Left lung (tissue), 10 donors: ENCODE data around the gene FHOD3. TPM values are rescaled to one million over a fixed set of nuclear protein-coding genes. Genes with fewer than 3 reads are reported as not detected.

ENCODE experiments used
- ATAC-seq: fragments of 200-7000 bp; cut with Tn5 transposase; one replicate; pipeline ENCODE4 v1.9.1; 2020; ENCODE audit warnings: moderate library complexity
- DNase-seq, 4 donors: peaks; one replicate each; pipeline ENCODE4 v3.0.0-alpha.2; 2013 to 2020
- H3K27ac ChIP-seq, 2 donors: fragments of 200-600 bp; sonication (generic) in 1 of 2; one replicate each; pipeline versions ENCODE4 v1.5.0 to v1.8.0; 2020 to 2021
- H3K27me3 ChIP-seq, 2 donors: fragments of 200-600 bp; sonication (generic) in 1 of 2; one replicate each; pipeline versions ENCODE4 v1.5.0 to v1.8.0; 2020 to 2021
- H3K36me3 ChIP-seq, 2 donors: fragments of 200-600 bp; sonication (generic) in 1 of 2; one replicate each; pipeline versions ENCODE4 v1.5.0 to v1.8.0; 2020 to 2021
- H3K4me1 ChIP-seq, 2 donors: fragments of 200-600 bp; one replicate each; pipeline ENCODE4 v1.8.0; 2021
- H3K4me3 ChIP-seq, 2 donors: fragments of 200-600 bp; sonication (generic) in 1 of 2; one replicate each; pipeline versions ENCODE4 v1.5.0 to v1.8.0; 2020 to 2021; ENCODE audit warnings: mild to moderate bottlenecking in 1 of 2
- H3K9me3 ChIP-seq, 2 donors: fragments of 200-600 bp; sonication (generic) in 1 of 2; one replicate each; pipeline versions ENCODE4 v1.5.0 to v1.8.0; 2020 to 2021
- intact Hi-C, 2 donors: fragments of 100-400 bp; cut with DNase I; formaldehyde crosslinking; loops; one replicate each; pipeline versions ENCODE4 v1.11.2 to v1.14.2; 2022
- polyA plus RNA-seq, 6 donors: library from polyadenylated mRNA; unstranded; fragments of 120-200 nt; gene quantifications; one replicate each; pipeline ENCODE4 v1.2.1, GENCODE V29; 2013; ENCODE audit not compliant: insufficient read length in 6 of 6
- total RNA-seq, 2 donors: library from RNA; stranded (reverse); fragmentation: NEBNext Ultra II Directional; extraction: Animal tissue kit (Norgen Biotek cat#: 25700); gene quantifications; one replicate each; pipeline ENCODE4 v1.2.1, GENCODE V29; 2021
- TF ChIP-seq, protein P1 (sequence below), 2 donors: fragments of 200-600 bp; sonication (generic) in 1 of 2; IDR thresholded peaks; one replicate each; pipeline versions ENCODE4 v1.5.0 to v1.8.0; 2021; ENCODE audit warnings: antibody characterized with exemption in 2 of 2
- donor health status: DM: no; HTN: yes; CAD: no.
- donor health status: DM: no; HTN: no; CAD: no.

Gene FHOD3
- total and polyA plus RNA-seq, 8 donors, result 0.55 to 2.9 (median 1.5) TPM

- Histone ChIP-seq H3K4me3 (no peak overlapping the region), H3K4me1 (no peaks in the 10 kb centered on the region), H3K36me3 (peaks cover 0 to 42% of the 10 kb centered on the region in 2 donors), H3K9me3 (no peaks in the 10 kb centered on the region), H3K27me3 (no peaks in the 10 kb centered on the region), H3K27ac (peak overlapping the region in 1 of 2 donors; percentile 55)
- DNase-seq (no peak), ATAC-seq (peak; percentile 46)
- TF ChIP-seq, protein P1, sequence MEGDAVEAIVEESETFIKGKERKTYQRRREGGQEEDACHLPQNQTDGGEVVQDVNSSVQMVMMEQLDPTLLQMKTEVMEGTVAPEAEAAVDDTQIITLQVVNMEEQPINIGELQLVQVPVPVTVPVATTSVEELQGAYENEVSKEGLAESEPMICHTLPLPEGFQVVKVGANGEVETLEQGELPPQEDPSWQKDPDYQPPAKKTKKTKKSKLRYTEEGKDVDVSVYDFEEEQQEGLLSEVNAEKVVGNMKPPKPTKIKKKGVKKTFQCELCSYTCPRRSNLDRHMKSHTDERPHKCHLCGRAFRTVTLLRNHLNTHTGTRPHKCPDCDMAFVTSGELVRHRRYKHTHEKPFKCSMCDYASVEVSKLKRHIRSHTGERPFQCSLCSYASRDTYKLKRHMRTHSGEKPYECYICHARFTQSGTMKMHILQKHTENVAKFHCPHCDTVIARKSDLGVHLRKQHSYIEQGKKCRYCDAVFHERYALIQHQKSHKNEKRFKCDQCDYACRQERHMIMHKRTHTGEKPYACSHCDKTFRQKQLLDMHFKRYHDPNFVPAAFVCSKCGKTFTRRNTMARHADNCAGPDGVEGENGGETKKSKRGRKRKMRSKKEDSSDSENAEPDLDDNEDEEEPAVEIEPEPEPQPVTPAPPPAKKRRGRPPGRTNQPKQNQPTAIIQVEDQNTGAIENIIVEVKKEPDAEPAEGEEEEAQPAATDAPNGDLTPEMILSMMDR (IDR thresholded peaks at IDR 0.05), result no peak
- intact Hi-C loops, result no loop called here
These were observed 513.9 kb downstream of the FHOD3 start for GRCh38 chr18:36811430-36811829.

GRCh38 chr18:36811955-36812354, 514.4 kb downstream of the FHOD3 start:
- no peaks in the 10 kb centered on the region for H3K9me3 ChIP-seq
- H3K27ac ChIP-seq, result peak overlapping the region in 1 of 2 donors; percentile 55
- intact Hi-C loops, result no loop called here
- no peaks in the 10 kb centered on the region for H3K27me3 ChIP-seq
- peaks cover 0 to 42% of the 10 kb centered on the region in 2 donors for H3K36me3 ChIP-seq
- TF ChIP-seq, protein P1 (IDR thresholded peaks at IDR 0.05), result no peak
- no peaks in the 10 kb centered on the region for H3K4me1 ChIP-seq
- DNase-seq (peak in 1 of 4 donors; percentile 28), ATAC-seq (no peak)
- H3K4me3 ChIP-seq, result no peak overlapping the region

- DNase-seq, result peak in 2 of 4 donors; percentile 81 to 91
These were observed 515.2 kb downstream of the FHOD3 start for GRCh38 chr18:36812678-36813077.

DNA sequence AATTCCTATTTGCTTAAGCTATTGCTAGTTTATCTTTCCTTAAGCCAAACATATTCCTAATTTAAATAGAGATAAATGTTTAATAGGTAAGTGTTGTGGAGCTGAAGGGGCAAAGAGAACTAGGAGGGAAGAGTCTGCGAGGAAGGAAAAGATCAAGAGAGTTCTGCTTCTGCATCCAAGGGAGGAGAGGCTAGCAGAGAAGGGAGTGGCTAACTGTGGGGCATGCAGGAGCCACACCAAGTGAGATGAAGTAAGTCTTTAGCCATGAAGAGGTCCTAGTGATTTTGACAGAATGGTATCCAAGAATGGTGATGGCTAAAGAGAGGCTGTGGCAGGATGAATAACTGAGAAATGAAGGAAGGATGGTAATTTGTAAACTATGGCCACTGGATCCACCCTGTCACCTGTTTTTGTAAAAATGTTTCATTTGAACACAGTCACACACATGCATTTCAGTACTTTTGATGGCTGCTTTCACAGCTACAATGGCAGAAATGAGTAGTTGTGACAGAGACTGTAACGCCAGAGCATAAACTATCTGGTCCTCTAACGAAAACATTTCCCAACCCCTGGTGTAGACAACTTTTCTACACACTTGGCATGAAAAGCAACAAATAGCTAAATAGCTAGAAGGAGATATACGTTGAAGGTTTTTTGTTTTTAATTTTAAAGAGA, 515.7 kb downstream of the FHOD3 start:
- no peak for DNase-seq
- H3K4me3 ChIP-seq, result no peak overlapping the region
- H3K9me3 ChIP-seq, result no peaks in the 10 kb centered on the region
- intact Hi-C loops, result no loop called here
- no peaks in the 10 kb centered on the region for H3K4me1 ChIP-seq
- H3K27ac ChIP-seq, result peak overlapping the region; percentile 51 to 55
- no peaks in the 10 kb centered on the region for H3K27me3 ChIP-seq
- TF ChIP-seq, protein P1 (IDR thresholded peaks at IDR 0.05), result no peak
- no peak for ATAC-seq
- H3K36me3 ChIP-seq, result peaks cover 0 to 42% of the 10 kb centered on the region in 2 donors

More at GRCh38 chr18:36812678-36813077, 515.2 kb downstream of the FHOD3 start:
- Histone ChIP-seq H3K27ac (peak overlapping the region; percentile 51 to 55), H3K36me3 (peaks cover 0 to 42% of the 10 kb centered on the region in 2 donors), H3K27me3 (no peaks in the 10 kb centered on the region), H3K4me3 (no peak overlapping the region), H3K4me1 (no peaks in the 10 kb centered on the region), H3K9me3 (no peaks in the 10 kb centered on the region)
- peak; percentile 13 for ATAC-seq
- intact Hi-C loops, result no loop called here
- TF ChIP-seq, protein P1 (IDR thresholded peaks at IDR 0.05), result no peak

DNA sequence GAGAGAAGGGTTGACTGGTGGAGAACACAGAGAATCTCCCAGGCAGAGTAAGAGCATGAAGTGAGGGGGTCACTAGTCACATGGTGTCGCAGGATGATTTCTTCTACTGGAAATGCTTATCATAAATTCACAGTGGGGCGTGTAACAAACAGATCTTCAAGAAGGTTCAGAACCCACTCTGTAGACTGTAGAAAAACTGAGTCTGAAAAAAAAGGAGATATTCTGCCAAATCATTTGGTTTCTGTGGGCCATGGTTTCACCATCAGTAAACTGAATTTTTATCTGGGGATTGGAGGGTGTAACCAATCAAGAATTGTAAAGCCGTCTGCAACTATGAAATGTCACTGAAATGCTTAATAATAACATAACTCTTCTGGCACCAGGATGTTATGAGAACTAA, 516.3 kb downstream of the FHOD3 start:
- no peaks in the 10 kb centered on the region for H3K4me1 ChIP-seq
- H3K9me3 ChIP-seq, result no peaks in the 10 kb centered on the region
- no peaks in the 10 kb centered on the region for H3K27me3 ChIP-seq
- H3K27ac ChIP-seq, result peak overlapping the region in 1 of 2 donors; percentile 51
- H3K4me3 ChIP-seq, result no peak overlapping the region
- TF ChIP-seq, protein P1 (IDR thresholded peaks at IDR 0.05), result no peak
- intact Hi-C loops, result no loop called here
- DNase-seq, result no peak
- no peak for ATAC-seq
- peaks cover 0 to 46% of the 10 kb centered on the region in 2 donors for H3K36me3 ChIP-seq
